Endothelial cell of umbilical vein (primary cell): ENCODE results near the gene DHX9. TPM values are rescaled to one million over a fixed set of nuclear protein-coding genes. Genes with fewer than 3 reads are reported as not detected.

Experiments used
- BruUV-seq: library from RNA; stranded (reverse); fragments of 400-500 nt; replicated peaks from 2 replicates; lab custom pipeline; 2021; lab: Mats Ljungman, UMichigan
- CTCF ChIA-PET: fragments of 300-600, 350-600 bp; sonication (Branson Sonifier 250); formaldehyde crosslinking; loops from one replicate; lab custom pipeline; 2021; ENCODE audit warnings: antibody characterized with exemption, inconsistent platforms; lab: Charles Lee
- POLR2A ChIA-PET: fragments of 300-600, 350-600 bp; sonication (Branson Sonifier 250); formaldehyde crosslinking; loops from one replicate; lab custom pipeline; 2021; ENCODE audit warnings: antibody characterized with exemption, inconsistent platforms; lab: Charles Lee
- DNase-seq: peaks from one replicate; pipeline ENCODE4 v3.0.0-alpha.2; 2011; ENCODE audit warnings: low read depth, low spot score
- FAIRE-seq: peaks from 2 replicates; lab custom pipeline; 2011; peaks lifted over from hg19 to GRCh38; lab: Jason Lieb, UNC
- H2AFZ ChIP-seq: 2 replicates; pipeline ENCODE4 v1.6.0; 2012; ENCODE audit warnings: low read depth, low read length, control low read depth, inconsistent platforms
- H3K27ac ChIP-seq: 2 replicates; pipeline ENCODE4 v1.5.1; 2011; ENCODE audit warnings: low read depth, mild to moderate bottlenecking, control low read depth, low read length, moderate library complexity; ENCODE audit not compliant: insufficient read depth
- H3K27me3 ChIP-seq, 2 experiments: 2 replicates each; pipeline versions ENCODE4 v1.6.0 to v1.6.1; 2011; ENCODE audit warnings: low read length in 2 of 2, mixed read lengths in 1 of 2; ENCODE audit not compliant: control insufficient read depth in 2 of 2, insufficient read depth in 2 of 2
- H3K36me3 ChIP-seq, 2 experiments: 2 replicates in 1 of 2; 3 replicates in 1 of 2; pipeline ENCODE4 v1.5.1; 2011; ENCODE audit warnings: low read length in 2 of 2, mild to moderate bottlenecking in 1 of 2, moderate library complexity in 1 of 2; ENCODE audit not compliant: control insufficient read depth in 2 of 2, insufficient read depth in 2 of 2; ENCODE audit errors: extremely low read depth in 1 of 2
- H3K4me1 ChIP-seq: 3 replicates; pipeline ENCODE4 v1.5.1; 2011; ENCODE audit warnings: mild to moderate bottlenecking, low read length; ENCODE audit not compliant: control insufficient read depth, insufficient read depth; ENCODE audit errors: extremely low read depth
- H3K4me2 ChIP-seq: 2 replicates; pipeline ENCODE4 v1.6.1; 2011; ENCODE audit warnings: low read length, control low read depth, mixed read lengths; ENCODE audit not compliant: insufficient read depth
- H3K4me3 ChIP-seq, 3 experiments: fragments of 200-600 bp in 1 of 3; sonication (generic), shearing (Covaris generic) in 1 of 3; replicated peaks in 1 of 3; 2 replicates each; pipeline ENCODE4 v1.5.1; 2011 to 2016; ENCODE audit warnings: control low read depth in 3 of 3, low read length in 3 of 3, mild to moderate bottlenecking in 2 of 3, inconsistent platforms in 1 of 3, low read depth in 1 of 3, moderate library complexity in 1 of 3; ENCODE audit not compliant: insufficient read depth in 1 of 3
- H3K79me2 ChIP-seq: 2 replicates; pipeline ENCODE4 v1.6.0; 2012; ENCODE audit warnings: low read length, inconsistent platforms; ENCODE audit not compliant: control insufficient read depth, insufficient read depth
- H3K9ac ChIP-seq: replicated peaks from 2 replicates; pipeline ENCODE3; 2011; ENCODE audit warnings: low read length, control low read depth; ENCODE audit not compliant: insufficient read depth; ENCODE audit errors: extremely low read depth
- H3K9me1 ChIP-seq: replicated peaks from 3 replicates; pipeline ENCODE4 v1.6.0; 2011; ENCODE audit warnings: mild to moderate bottlenecking, low read length; ENCODE audit not compliant: control insufficient read depth, insufficient read depth; ENCODE audit errors: extremely low read depth
- H3K9me3 ChIP-seq: replicated peaks from 2 replicates; pipeline ENCODE4 v1.5.1; 2012; ENCODE audit warnings: low read length, inconsistent platforms; ENCODE audit not compliant: control insufficient read depth, insufficient read depth
- H4K20me1 ChIP-seq: replicated peaks from 2 replicates; pipeline ENCODE3; 2011; ENCODE audit warnings: mild to moderate bottlenecking, low read length; ENCODE audit not compliant: control insufficient read depth, insufficient read depth; ENCODE audit errors: extremely low read depth
- EZH2 ChIP-seq: IDR thresholded peaks from 2 replicates; pipeline ENCODE4 v1.6.1; 2012; ENCODE audit warnings: borderline replicate concordance, low read depth, mild to moderate bottlenecking, moderate library complexity, low read length, inconsistent platforms; ENCODE audit not compliant: severe bottlenecking
- FOS ChIP-seq: IDR thresholded peaks from 2 replicates; pipeline ENCODE4 v1.6.1; 2011; ENCODE audit warnings: mild to moderate bottlenecking, low read length, moderate library complexity, borderline replicate concordance; ENCODE audit not compliant: insufficient read depth
- GATA2 ChIP-seq: IDR thresholded peaks from 2 replicates; pipeline ENCODE4 v1.7.0; 2011; ENCODE audit warnings: low read depth, mild to moderate bottlenecking, moderate library complexity, mixed read lengths, low read length; ENCODE audit not compliant: insufficient read length, insufficient read depth
- JUN ChIP-seq: IDR thresholded peaks from 2 replicates; pipeline ENCODE4 v1.6.1; 2011; ENCODE audit warnings: borderline replicate concordance, low read depth; ENCODE audit not compliant: insufficient read length, insufficient read depth
- MYC ChIP-seq: IDR thresholded peaks from one replicate; pipeline ENCODE4 v1.6.1; 2011; ENCODE audit warnings: mild to moderate bottlenecking, low read depth, low read length
- POLR2AphosphoS5 ChIP-seq: IDR thresholded peaks from 2 replicates; pipeline ENCODE4 v1.6.1; 2012; ENCODE audit warnings: low read depth, mild to moderate bottlenecking, control low read depth, low read length, moderate library complexity; ENCODE audit not compliant: insufficient read depth
- dilution Hi-C: fragments of 300-500 bp; cut with MboI; formaldehyde crosslinking; loops from one replicate; pipeline ENCODE4 v1.15.0; 2019; ENCODE audit warnings: low sequenced_read_pairs; ENCODE audit not compliant: extremely low pct_ligation_motif_present
- intact Hi-C: fragments of 100-400 bp; cut with micrococcal nuclease; formaldehyde crosslinking; loops from one replicate; pipeline ENCODE4 v1.10.0; 2022
- polyA plus RNA-seq, 4 experiments: library from polyadenylated mRNA; depleted of rRNA in 3 of 4; stranded (reverse) in 3 of 4; unstranded in 1 of 4; fragments of >200 nt; gene quantifications; 2 replicates each; pipeline versions ENCODE4 v1.2.1 to v1.2.3, GENCODE V29; 2011 to 2012; ENCODE audit warnings: missing spikeins in 1 of 4
- total RNA-seq: library from RNA; stranded (reverse); gene quantifications from 2 replicates; pipeline ENCODE4 v1.2.3, GENCODE V29; 2021
- TF ChIP-seq, protein P1 (sequence below): IDR thresholded peaks from 2 replicates; pipeline ENCODE4 v1.6.1; 2011; ENCODE audit not compliant: insufficient read depth, insufficient read length
- TF ChIP-seq, protein P2 (sequence below), 2 donors: IDR thresholded peaks; 1 replicate in 1 of 2; 2 replicates in 1 of 2; pipeline ENCODE4 v1.5.1; 2011; ENCODE audit warnings: low read length in 2 of 2, mild to moderate bottlenecking in 2 of 2, moderate library complexity in 2 of 2, control low read depth in 1 of 2, inconsistent platforms in 1 of 2, low read depth in 1 of 2; ENCODE audit not compliant: insufficient read depth in 1 of 2; ENCODE audit errors: extremely low read depth in 1 of 2

The DHX9 gene
- total and polyA plus RNA-seq, 2 donors (not counting 3 experiments of a cell fraction or from before 2014, with no cell fraction given): 142 to 220 TPM

DNA sequence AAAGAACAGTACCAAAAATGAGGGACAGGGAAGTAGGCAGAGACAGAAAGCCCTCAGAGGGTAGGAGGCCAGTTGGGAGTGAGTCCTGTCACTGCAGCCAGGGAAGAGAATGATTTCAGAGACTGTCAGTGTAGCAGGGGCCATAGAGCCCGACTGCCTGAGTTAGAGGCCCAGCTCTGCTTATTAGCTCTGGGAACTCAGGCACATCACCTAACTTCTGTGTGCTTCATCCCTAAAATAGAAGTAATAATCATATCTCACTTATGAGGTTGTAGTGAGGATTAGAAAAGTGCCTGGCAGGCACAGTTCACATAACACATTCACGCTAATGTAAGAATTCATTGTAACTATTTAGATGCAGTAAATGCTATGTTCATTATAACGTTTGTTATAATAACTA, 31.2 kb upstream of the DHX9 start:
- no peak overlapping the region for H3K4me2 ChIP-seq
- no peak for FAIRE-seq
- no peaks in the 10 kb centered on the region for H3K27me3 ChIP-seq
- H4K20me1 ChIP-seq: no peaks in the 10 kb centered on the region
- no TSS peak for BruUV-seq
- no peak overlapping the region for H3K4me3 ChIP-seq
- intact Hi-C loops (no loop called here), dilution Hi-C loops (no loop called here)
- H3K4me1 ChIP-seq: no peaks in the 10 kb centered on the region
- no peak for DNase-seq
- no peak overlapping the region for H3K9ac ChIP-seq
- H3K9me1 ChIP-seq: no peaks in the 10 kb centered on the region
- no peaks in the 10 kb centered on the region for H3K79me2 ChIP-seq
- no peak overlapping the region for H3K27ac ChIP-seq
- no peaks in the 10 kb centered on the region for H3K9me3 ChIP-seq
- no peak overlapping the region for H2AFZ ChIP-seq
- POLR2A ChIA-PET: no interaction called here
- CTCF ChIA-PET: no interaction called here
- no peaks in the 10 kb centered on the region for H3K36me3 ChIP-seq
- TF ChIP-seq EZH2 (no peak), JUN (no peak), FOS (no peak), GATA2 (no peak), POLR2AphosphoS5 (no peak), MYC (no peak)
- TF ChIP-seq, protein P1, sequence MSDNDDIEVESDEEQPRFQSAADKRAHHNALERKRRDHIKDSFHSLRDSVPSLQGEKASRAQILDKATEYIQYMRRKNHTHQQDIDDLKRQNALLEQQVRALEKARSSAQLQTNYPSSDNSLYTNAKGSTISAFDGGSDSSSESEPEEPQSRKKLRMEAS: no peak
- TF ChIP-seq, protein P2, sequence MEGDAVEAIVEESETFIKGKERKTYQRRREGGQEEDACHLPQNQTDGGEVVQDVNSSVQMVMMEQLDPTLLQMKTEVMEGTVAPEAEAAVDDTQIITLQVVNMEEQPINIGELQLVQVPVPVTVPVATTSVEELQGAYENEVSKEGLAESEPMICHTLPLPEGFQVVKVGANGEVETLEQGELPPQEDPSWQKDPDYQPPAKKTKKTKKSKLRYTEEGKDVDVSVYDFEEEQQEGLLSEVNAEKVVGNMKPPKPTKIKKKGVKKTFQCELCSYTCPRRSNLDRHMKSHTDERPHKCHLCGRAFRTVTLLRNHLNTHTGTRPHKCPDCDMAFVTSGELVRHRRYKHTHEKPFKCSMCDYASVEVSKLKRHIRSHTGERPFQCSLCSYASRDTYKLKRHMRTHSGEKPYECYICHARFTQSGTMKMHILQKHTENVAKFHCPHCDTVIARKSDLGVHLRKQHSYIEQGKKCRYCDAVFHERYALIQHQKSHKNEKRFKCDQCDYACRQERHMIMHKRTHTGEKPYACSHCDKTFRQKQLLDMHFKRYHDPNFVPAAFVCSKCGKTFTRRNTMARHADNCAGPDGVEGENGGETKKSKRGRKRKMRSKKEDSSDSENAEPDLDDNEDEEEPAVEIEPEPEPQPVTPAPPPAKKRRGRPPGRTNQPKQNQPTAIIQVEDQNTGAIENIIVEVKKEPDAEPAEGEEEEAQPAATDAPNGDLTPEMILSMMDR (IDR thresholded peaks at IDR 0.05; ENCODE audit: extremely low read depth in 1 of 2, insufficient read depth in 1 of 2, low read depth in 1 of 2, low read length in 2 of 2): no peak
